Spleen (tissue), 11 donors: ENCODE data around the gene KCNG2. TPM values are rescaled to one million over a fixed set of nuclear protein-coding genes. Genes with fewer than 3 reads are reported as not detected.

ENCODE experiments used
- DNase-seq: peaks from one replicate; pipeline ENCODE4 v3.0.0-alpha.2; 2020
- H3K27ac ChIP-seq, 8 donors: fragments of 200-600 bp; sonication (generic) in 7 of 8; 1 replicate in 4 of 8; 2 replicates in 4 of 8; pipeline versions ENCODE4 v1.5.0 to v1.8.0; 2016 to 2021; ENCODE audit warnings: inconsistent platforms in 4 of 8, mild to moderate bottlenecking in 4 of 8, moderate library complexity in 1 of 8
- H3K27me3 ChIP-seq, 7 donors: fragments of 200-600 bp; sonication (generic) in 6 of 7; replicated peaks in 1 of 7; 1 replicate in 4 of 7; 2 replicates in 3 of 7; pipeline versions ENCODE4 v1.5.0 to v1.8.0; 2016 to 2021; ENCODE audit warnings: inconsistent platforms in 3 of 7, mild to moderate bottlenecking in 1 of 7
- H3K36me3 ChIP-seq, 6 donors: fragments of 200-600 bp; sonication (generic) in 5 of 6; 1 replicate in 4 of 6; 2 replicates in 2 of 6; pipeline versions ENCODE4 v1.5.0 to v1.8.0; 2016 to 2021; ENCODE audit warnings: inconsistent platforms in 2 of 6
- H3K4me1 ChIP-seq, 6 donors: fragments of 200-600 bp; sonication (generic) in 5 of 6; 1 replicate in 3 of 6; 2 replicates in 3 of 6; pipeline versions ENCODE4 v1.5.0 to v1.8.0; 2016 to 2021; ENCODE audit warnings: inconsistent platforms in 3 of 6
- H3K4me3 ChIP-seq, 8 donors: fragments of 200-600 bp; sonication (generic) in 7 of 8; 1 replicate in 4 of 8; 2 replicates in 4 of 8; pipeline versions ENCODE4 v1.5.0 to v1.8.0; 2016 to 2021; ENCODE audit warnings: inconsistent platforms in 4 of 8, mild to moderate bottlenecking in 4 of 8, moderate library complexity in 2 of 8
- H3K9me3 ChIP-seq, 8 donors: fragments of 200-600 bp; sonication (generic) in 7 of 8; 1 replicate in 4 of 8; 2 replicates in 4 of 8; pipeline versions ENCODE4 v1.5.0 to v1.8.0; 2016 to 2021; ENCODE audit warnings: inconsistent platforms in 4 of 8
- CTCF ChIP-seq, 11 experiments: fragments of 200-600 bp in 7 of 11; fragments of 450-650 bp in 4 of 11; sonication (generic) in 4 of 11; IDR thresholded peaks in 8 of 11; conservative IDR thresholded peaks in 3 of 11; 1 replicate in 7 of 11; 2 replicates in 4 of 11; pipeline versions ENCODE4 v1.4.0 to v1.8.0; 2016 to 2021; ENCODE audit warnings: antibody characterized with exemption in 11 of 11, inconsistent platforms in 4 of 11, mild to moderate bottlenecking in 1 of 11
- POLR2A ChIP-seq, 3 donors: fragments of 450-650 bp; IDR thresholded peaks; one replicate each; pipeline ENCODE4 v1.5.1; 2017; ENCODE audit warnings: antibody characterized with exemption in 3 of 3, mild to moderate bottlenecking in 1 of 3
- POLR2AphosphoS5 ChIP-seq, 3 donors: sonication (generic); formaldehyde crosslinking; IDR thresholded peaks; one replicate each; pipeline ENCODE4 v1.5.1; 2017; ENCODE audit warnings: antibody characterized with exemption in 3 of 3
- WGBS, 5 donors: extraction: QIAGEN DNeasy Blood & Tissue Kit in 3 of 5; methylation state at CpG; one replicate each; pipeline versions ENCODE4 v1.1.5 to v1.1.7; 2013 to 2018; 5-methylcytosine and 5-hydroxymethylcytosine counted together
- intact Hi-C: fragments of 100-400 bp; cut with DNase I; formaldehyde crosslinking; loops from one replicate; pipeline ENCODE4 v1.15.0; 2023; ENCODE audit warnings: low total_unique reads
- polyA plus RNA-seq, 3 donors: library from polyadenylated mRNA; stranded (reverse); fragments of 200-250 nt; gene quantifications; one replicate each; pipeline ENCODE4 v1.2.1, GENCODE V29; 2013
- total RNA-seq, 7 donors: library from RNA; depleted of rRNA in 3 of 7; stranded (reverse); fragments of >200 nt in 3 of 7; fragmentation: NEBNext Ultra II Directional in 4 of 7; extraction: Animal tissue kit (Norgen Biotek cat#: 25700) in 4 of 7; gene quantifications; one replicate each; pipeline versions ENCODE4 v1.1.0 to v1.2.1, GENCODE V29; 2016 to 2021
- donor health status: healthy with polysubstance abuse.
- donor health status: DM: no; HTN: no; CAD: no; lungs with moderate emphysema.
- donor health status: DM: no; HTN: no; CAD: no.
- donor health status: Bipolar disorder and iron deficiency.
- donor health status: healthy.
- donor health status: DM: no; HTN: no; CAD: no.
- donor health status: DM: yes; HTN: yes; CAD: no.

Gene KCNG2
- total and polyA plus RNA-seq, 10 donors: 0.15 to 3.2 (median 0.38) TPM; not detected in 1

- H3K27ac ChIP-seq: no peak overlapping the region
- peaks cover 0 to 8% (median 0%) of the 10 kb centered on the region in 7 donors for H3K27me3 ChIP-seq
- no peaks in the 10 kb centered on the region for H3K9me3 ChIP-seq
- no peak overlapping the region for H3K4me3 ChIP-seq
- DNase-seq: peak; percentile 84
- intact Hi-C loops: no loop called here
- H3K36me3 ChIP-seq: no peaks in the 10 kb centered on the region
- WGBS, 5 donors: 79 to 89% (median 83%) methylated on average over 18 of the region's 18 CpGs
- peaks cover 0 to 19% (median 5%) of the 10 kb centered on the region in 6 donors for H3K4me1 ChIP-seq
- TF ChIP-seq CTCF (IDR thresholded peaks at IDR 0.05 in 8 of 11, conservative IDR thresholded peaks at IDR 0.05 in 3 of 11) (peak in 1 of 11 experiments; percentile 35), POLR2AphosphoS5 (IDR thresholded peaks at IDR 0.05) (peak in 1 of 3 donors; percentile 7), POLR2A (IDR thresholded peaks at IDR 0.05) (no peak)
Measured at GRCh38 chr18:79826966-79827365, 29.2 kb downstream of the KCNG2 start.

GRCh38 chr18:79828258-79828657 is 30.5 kb downstream of the KCNG2 start:
- H3K9me3 ChIP-seq: no peaks in the 10 kb centered on the region
- no peak overlapping the region for H3K4me3 ChIP-seq
- 93 to 97% (median 94%) methylated on average over 5 of the region's 5 CpGs for WGBS, 5 donors
- no peak overlapping the region for H3K27ac ChIP-seq
- no peak for TF ChIP-seq POLR2AphosphoS5 (IDR thresholded peaks at IDR 0.05)
- no peak for TF ChIP-seq POLR2A (IDR thresholded peaks at IDR 0.05)
- no peak for TF ChIP-seq CTCF (IDR thresholded peaks at IDR 0.05 in 8 of 11, conservative IDR thresholded peaks at IDR 0.05 in 3 of 11)
- DNase-seq: no peak
- intact Hi-C loops: no loop called here
- peaks cover 0 to 19% (median 5%) of the 10 kb centered on the region in 6 donors for H3K4me1 ChIP-seq
- H3K36me3 ChIP-seq: no peaks in the 10 kb centered on the region
- peaks cover 0 to 14% (median 0%) of the 10 kb centered on the region in 7 donors for H3K27me3 ChIP-seq

GRCh38 chr18:79829136-79829854 is 31.6 kb downstream of the KCNG2 start:
- Histone ChIP-seq H3K27me3 (peaks cover 0 to 21% (median 0%) of the 10 kb centered on the region in 7 donors), H3K9me3 (no peaks in the 10 kb centered on the region), H3K4me1 (peaks cover 0 to 19% (median 5%) of the 10 kb centered on the region in 6 donors), H3K4me3 (no peak overlapping the region), H3K36me3 (no peaks in the 10 kb centered on the region), H3K27ac (no peak overlapping the region)
- DNase-seq: no peak
- WGBS, 5 donors: 84 to 96% (median 94%) methylated on average over 17 of the region's 17 CpGs
- TF ChIP-seq CTCF (IDR thresholded peaks at IDR 0.05 in 8 of 11, conservative IDR thresholded peaks at IDR 0.05 in 3 of 11) (no peak), POLR2A (IDR thresholded peaks at IDR 0.05) (no peak), POLR2AphosphoS5 (IDR thresholded peaks at IDR 0.05) (no peak)
- intact Hi-C loops: no loop called here

GRCh38 chr18:79832169-79832568 is 34.4 kb downstream of the KCNG2 start:
- H3K9me3 ChIP-seq: peaks cover 0 to 8% (median 0%) of the 10 kb centered on the region in 8 donors
- TF ChIP-seq POLR2A (IDR thresholded peaks at IDR 0.05) (no peak), CTCF (IDR thresholded peaks at IDR 0.05 in 8 of 11, conservative IDR thresholded peaks at IDR 0.05 in 3 of 11) (no peak), POLR2AphosphoS5 (IDR thresholded peaks at IDR 0.05) (no peak)
- H3K36me3 ChIP-seq: no peaks in the 10 kb centered on the region
- intact Hi-C loops: no loop called here
- 90 to 94% (median 91%) methylated on average over 3 of the region's 3 CpGs for WGBS, 5 donors
- H3K27me3 ChIP-seq: peaks cover 0 to 22% (median 0%) of the 10 kb centered on the region in 7 donors
- no peak overlapping the region for H3K4me3 ChIP-seq
- H3K27ac ChIP-seq: no peak overlapping the region
- no peak for DNase-seq
- H3K4me1 ChIP-seq: no peaks in the 10 kb centered on the region
